ENCODE results near the gene FOXN4.

DNA sequence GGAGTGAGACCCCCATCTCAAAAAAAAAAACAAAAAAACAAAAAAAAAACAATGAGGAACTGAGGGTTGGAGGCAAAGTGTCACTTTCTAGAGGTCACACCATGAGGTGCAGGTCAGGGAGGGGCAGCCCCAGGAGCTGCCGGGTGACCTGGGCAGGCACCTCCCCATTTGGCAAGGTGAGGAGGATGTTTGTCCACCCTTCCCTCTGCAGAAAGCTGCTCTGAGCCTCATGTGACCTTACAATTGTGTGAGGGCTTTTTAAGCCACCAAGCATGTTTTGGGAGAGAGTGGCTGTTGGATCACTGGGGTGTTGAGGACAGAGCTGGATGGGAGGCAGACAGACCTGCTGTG is 49.6 kb downstream of the FOXN4 start:
- no peak for TF ChIP-seq CTCF (IDR thresholded peaks at IDR 0.05; ENCODE audit: insufficient read depth, low read length, poor library complexity, severe bottlenecking)
- no peak for TF ChIP-seq EZH2phosphoT487 (conservative IDR thresholded peaks at IDR 0.05; ENCODE audit: low read length)
